HG02623 (cell line): ENCODE measurements around the gene AP5S1.
A peak's percentile ranks its signal among the peaks of the same experiment; 100 is the strongest.

Source experiments
- ATAC-seq: cut with Tn5 transposase; IDR thresholded peaks from one replicate; pipeline ENCODE4 v1.9.1; 2021; ENCODE audit warnings: moderate library complexity; ENCODE audit not compliant: unreplicated experiment

Gene AP5S1

DNA sequence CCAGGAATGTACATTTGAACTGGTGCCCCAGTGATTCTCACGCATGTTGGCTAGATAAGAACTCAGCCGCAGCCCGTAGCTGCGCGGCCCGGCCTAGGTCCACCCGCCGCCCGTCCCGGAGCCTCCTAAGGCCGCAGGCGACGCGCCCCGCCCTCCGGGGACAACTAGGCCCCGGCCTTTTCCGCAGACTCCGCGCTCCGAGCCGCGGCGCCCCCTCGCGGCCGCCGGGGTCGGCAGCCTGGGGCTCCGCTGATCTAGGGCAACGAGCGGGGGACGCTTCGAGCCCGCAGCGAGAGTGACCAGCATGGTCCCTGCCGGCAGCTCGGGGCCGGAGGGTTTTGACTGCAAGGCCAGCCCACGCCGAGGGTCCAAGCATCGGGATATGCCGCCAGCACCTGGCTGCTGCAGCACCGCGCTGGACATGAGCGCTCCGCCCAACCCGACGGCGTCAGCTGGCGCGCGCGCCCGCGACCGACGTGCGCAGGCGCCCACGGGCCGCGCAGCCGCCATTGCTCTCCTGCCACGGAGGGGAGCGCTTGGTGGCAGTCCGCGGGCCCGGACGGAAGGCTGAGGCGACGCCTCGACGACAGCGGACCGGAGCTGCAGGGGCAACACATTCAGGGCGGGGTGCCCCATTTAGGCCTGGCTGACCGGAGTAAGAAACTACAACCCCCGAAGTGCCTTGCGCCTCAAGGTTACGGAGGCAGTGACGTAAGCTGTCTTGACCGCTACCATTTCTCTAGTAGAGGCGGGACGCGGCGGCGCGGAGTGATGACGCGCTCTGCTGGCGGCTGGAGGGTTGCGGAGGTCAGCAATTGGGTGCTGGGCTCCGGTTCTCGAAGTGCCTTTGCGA, at the start of gene AP5S1:
Gene AP5S1, plus strand, starts transcription at position 500 of the 853 bp plus-strand sequence. CDS start 1,571 bp downstream, outside the sequence.
- peak; percentile 78 for ATAC-seq

DNA sequence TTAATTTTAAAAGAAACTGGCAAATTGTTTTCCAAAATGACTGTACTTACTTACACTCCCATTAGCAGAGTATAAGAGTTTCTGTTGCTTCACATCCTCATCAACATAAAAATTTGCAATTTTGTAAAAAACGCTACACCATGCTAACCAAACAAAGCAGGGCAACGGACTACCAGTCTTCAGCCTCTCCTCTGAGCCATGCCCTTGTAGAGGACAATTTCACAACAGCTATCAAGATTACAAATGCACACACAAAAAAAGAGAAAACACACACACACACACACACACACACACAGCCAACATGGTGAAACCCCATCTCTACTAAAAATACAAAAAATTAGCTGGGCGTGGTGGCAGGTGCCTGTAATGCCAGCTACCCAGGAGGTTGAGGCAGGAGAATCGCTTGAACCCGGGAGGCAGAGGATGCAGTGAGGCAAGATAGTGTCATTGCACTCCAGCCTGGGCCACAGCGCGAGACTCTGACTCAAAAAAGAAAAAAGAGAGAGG, 48.7 kb upstream of the AP5S1 start:
- no peak for ATAC-seq

GRCh38 chr20:3775457-3776108, 44.8 kb upstream of the AP5S1 start:
- ATAC-seq, result no peak

GRCh38 chr20:3777381-3777715, 43.0 kb upstream of the AP5S1 start:
- no peak for ATAC-seq

DNA sequence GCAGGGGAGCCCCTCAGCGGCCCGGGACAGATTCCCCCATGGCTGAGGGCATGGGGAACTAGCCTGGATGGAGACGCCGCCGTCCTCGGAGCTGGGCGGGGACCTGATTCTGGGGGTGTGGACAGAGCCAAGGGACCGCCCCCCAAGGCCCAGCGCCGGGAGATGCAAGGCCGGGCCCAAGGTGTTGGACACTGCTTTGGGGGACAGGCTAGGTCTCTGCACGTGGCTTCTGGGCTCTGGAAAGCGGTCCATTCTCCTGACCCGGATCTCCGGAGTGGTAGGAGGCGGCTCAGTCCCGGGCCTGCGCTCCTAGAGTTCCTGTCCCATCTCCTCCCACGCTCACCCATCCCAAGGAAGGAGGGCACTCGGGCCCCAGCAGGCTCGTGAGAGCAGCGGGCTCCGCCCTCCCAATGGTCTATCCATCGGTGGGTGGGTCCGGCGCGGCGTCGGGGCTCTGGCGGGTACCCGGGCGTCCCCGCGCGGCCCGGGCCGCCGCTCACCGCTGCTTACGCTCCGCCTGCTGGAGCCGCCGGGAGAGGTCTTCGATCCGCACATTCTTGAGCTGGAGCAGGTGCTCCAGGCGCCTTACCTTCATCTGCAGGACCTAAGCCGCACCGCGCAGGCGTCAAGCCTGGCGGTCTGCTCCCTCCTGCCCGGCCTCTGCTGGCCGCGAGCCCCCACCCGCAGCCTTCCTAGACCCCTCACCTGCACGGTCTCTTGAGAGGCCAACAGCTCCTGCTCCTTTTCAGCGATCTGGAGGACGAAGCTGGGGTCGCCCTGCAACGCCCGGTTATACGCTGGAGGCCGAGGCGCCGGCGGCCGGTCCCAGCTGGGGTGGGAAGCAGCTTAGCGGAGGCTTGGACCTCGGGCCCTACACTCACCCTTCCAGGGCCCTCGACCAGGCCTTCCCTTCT, 42.4 kb upstream of the AP5S1 start:
- no peak for ATAC-seq

DNA sequence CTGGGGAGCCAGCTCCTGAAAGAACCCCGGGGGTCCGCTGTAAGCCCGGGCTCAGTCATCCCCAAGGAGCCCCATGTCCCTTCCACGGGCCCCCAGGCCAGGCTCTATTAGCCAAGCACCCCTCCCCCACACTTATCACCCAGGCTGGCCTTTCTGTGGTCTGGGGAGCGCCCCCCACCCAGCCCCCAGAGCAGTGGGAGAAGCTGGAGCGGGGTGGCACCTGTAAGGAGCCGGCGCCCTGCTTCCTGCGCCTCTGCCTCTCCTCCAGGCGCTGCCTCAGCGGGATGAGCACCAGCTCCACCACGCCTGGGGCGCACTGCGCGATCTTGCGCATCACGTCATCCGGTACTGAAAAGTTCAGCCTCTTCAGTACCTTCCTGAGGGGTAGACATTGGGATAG, 41.4 kb upstream of the AP5S1 start:
- ATAC-seq, result no peak

GRCh38 chr20:3781153-3781910, 39.0 kb upstream of the AP5S1 start, which contains the start of gene SPEF1:
Gene SPEF1, minus strand, starts transcription at chr20:3781448. Its CDS starts 161 bp downstream, at chr20:3781287.
- ATAC-seq, result no peak

DNA sequence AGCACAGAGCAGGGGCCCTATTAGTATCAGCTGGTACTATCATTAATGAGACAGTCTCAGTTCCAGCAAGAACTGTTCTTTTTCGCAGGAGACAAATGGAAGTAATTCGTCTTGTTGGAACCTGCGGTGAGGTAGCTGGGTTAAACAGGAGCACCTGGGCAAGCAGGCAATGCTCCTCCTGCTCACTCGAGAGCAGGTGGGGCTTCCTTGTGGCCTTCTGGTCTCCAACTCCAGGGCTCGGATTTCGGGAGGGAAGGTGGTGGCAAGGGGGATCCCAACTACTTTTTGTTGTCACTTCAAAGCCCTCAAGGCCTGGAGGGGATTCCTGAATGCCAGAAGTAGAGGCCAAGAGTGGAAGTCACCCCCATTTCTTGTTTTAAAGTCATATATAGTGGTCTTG, 37.8 kb upstream of the AP5S1 start:
- ATAC-seq, result no peak

DNA sequence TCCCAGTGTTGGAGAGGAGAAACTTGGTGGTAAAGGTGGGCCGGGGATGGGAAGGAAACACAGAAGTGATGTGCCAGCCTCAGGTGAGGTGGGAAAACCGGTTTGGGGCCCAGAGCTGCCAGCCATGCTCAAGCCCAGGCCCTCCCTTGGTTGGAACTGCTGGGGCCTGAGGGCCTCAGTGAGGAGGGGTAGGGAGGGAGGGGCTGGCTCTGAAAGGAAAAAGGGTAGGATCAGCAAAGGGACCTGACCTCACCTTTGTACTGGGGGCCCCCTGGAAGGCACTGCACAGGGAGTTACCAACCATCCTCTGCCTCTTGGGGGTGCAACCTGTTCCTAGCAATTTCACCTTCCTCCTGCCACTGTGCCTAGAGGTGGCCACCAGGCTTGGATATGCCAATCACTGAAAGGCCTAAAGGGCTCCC, 37.3 kb upstream of the AP5S1 start:
- ATAC-seq, result no peak

DNA sequence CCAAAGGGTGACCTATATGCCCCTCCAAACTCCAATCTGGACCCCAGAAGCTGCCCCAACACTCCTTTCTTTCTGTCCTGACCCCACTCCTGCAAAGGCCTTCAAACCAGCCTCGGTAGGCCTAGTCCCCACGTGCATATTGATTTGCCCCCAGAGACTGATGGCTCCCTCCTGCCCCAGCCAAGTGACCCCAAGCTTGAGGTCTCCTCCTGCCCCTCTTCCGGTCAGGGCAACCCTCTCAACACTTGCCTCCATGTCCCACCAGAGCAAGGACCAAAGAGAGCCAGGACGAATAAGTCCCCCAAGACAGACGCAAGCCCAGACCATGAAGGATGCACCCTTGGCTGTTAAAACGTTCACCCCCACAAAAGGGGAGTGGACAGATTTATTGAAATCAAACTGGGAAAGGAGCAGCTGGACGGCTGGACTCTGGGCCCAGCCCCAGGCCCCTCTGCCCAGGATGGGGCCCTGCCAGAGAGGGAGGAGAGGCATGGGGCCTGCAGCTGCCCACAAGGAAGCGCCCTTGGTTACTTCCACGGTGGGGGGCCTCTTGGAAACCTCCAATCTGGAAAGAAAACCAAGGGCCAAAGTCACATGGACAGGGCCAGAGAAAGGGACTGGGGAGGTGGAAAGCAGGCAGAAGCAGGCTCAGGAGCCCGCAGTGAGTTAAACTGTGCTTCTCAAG, 36.7 kb upstream of the AP5S1 start:
- no peak for ATAC-seq

DNA sequence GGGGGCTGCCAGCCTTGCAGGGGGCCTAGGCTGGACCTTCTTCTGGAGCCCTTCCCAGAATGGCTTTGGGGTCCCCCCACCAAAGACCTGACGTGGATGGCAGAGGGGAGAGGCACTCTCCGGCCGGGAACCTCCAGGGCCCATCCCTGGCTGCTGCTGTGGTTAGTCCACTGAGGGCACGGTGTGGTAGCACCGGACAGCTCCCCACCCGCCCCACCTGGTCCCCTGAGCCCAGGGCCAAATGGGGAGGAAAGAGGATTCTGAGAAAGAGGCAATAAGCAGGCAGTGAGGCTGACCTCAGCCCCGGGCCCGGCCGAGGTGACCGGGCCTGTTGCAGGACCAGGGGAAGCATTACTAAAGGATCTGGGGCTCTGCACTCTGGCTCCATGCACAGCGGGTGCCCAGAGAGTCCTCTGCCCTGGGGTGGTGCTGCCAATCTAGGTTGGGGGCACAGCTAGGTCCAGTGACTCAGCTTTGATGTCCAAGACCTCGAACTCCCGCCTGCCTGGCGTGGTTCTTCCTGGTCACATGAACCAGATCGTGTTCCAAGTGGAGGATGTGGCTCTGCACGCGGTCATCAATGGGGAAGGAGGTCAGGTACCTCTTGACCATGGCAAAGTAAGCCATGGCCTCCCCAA, 36.0 kb upstream of the AP5S1 start:
- ATAC-seq, result no peak

DNA sequence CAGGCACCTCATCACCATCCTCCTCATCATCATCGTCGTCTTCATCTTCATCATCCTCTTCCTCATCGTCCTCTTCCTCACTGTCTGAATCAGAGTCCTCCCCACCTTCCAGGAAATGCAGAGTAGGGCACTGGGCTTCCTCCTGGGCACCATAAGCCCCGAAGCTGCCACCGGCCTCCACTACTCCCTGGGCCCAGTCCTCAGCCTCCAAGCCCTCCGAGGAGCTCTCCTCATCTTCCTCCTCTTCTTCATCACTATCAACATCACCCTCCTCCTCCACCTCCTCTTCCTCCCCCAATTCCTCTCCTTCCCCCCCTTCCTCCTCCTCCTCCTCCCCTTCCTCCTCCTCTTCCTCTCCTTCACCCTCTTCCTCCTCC, 35.5 kb upstream of the AP5S1 start:
- ATAC-seq, result no peak

GRCh38 chr20:3785240-3786125, 34.9 kb upstream of the AP5S1 start:
- no peak for ATAC-seq

GRCh38 chr20:3786126-3786484, 34.2 kb upstream of the AP5S1 start:
- ATAC-seq, result peak; percentile 9

DNA sequence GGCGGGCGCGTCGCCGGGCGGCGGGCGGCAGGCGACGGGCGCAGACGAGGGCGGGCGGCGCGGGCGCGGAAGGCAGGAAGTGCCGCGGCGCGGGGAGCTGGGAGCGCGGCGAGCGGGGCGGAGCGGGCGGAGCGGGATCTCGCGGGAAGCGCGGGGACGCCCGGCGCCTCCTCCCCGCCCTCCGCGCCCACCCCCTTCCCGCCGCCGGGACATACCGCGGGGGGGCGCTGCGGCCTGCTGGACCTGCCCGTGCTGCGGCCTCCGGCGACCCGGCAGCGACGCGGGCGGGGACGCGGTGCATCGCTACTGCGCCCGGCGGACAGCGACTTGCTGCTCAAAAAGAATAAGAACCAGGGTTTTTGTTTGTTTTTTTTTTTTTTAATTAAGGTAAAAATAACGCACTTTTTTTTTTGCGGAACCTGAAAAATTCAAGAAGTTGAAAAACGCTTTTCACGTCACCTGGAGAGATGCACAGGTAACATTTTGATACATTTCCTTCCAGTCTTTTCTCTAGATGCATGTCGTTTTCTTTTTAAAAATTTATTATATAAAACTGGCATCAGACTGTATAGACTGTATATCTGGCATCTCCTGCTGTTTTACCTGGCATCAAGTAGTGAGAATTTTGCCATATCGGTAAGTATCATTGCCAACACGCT, 33.6 kb upstream of the AP5S1 start, which contains the start of gene CENPB:
Gene CENPB, minus strand, starts transcription at position 76 of the 659 bp plus-strand sequence. CDS start 257 bp downstream, outside the sequence.
- ATAC-seq, result peak; percentile 77

DNA sequence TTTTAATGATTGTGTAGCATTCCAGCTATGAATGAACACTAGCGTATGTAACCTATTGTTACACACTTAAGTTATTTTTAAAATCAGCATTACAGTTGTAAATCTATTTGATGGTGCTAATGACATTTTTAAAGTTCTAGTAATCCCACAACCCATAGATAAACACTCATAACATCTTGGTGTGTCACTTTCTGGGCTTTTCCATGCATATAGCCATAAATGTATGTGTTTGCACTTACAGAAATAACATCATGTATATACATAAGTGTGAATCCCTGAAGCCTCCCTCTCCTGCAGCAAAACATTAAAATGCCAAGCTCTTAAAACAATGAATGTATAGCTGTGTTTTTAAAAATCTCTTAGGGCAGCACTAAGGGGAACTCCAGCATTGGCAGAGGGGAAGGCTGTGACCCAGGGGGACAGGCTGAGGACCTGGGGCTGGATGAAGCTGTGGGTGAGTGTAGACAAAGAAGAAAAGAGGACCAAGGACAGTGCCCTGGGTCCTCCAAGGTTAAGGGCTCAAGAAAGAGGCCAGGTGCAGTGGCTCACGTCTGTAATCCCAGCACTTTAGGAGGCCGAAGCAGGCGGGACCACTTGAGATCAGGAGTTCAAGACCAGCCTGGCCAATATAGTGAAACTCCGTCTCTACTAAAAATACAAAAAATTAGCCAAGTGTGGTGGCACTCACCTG, 32.9 kb upstream of the AP5S1 start:
- ATAC-seq, result no peak

GRCh38 chr20:3788685-3789155, 31.6 kb upstream of the AP5S1 start:
- no peak for ATAC-seq
